Cardiac muscle cell (in vitro differentiated cells and primary cell): ENCODE results near the gene PIGC. TPM values are rescaled to one million over a fixed set of nuclear protein-coding genes. Genes with fewer than 3 reads are reported as not detected.

Source experiments
- DNase-seq, 2 donors: peaks; one replicate each; pipeline versions ENCODE4 v3.0.0 to v3.0.0-alpha.2; 2010 to 2017; ENCODE audit warnings: low read depth in 1 of 2, low spot score in 1 of 2
- H3K27ac ChIP-seq: fragments of 200-600 bp; sonication (generic); 2 replicates; pipeline ENCODE4 v1.5.1; 2016
- H3K27me3 ChIP-seq: fragments of 200-600 bp; sonication (generic); 2 replicates; pipeline ENCODE4 v1.6.0; 2016; ENCODE audit warnings: control low read depth
- H3K36me3 ChIP-seq: fragments of 200-600 bp; sonication (generic); 2 replicates; pipeline ENCODE4 v1.5.1; 2016; ENCODE audit warnings: control low read depth
- H3K4me1 ChIP-seq: fragments of 200-600 bp; sonication (generic); 2 replicates; pipeline ENCODE4 v1.8.1; 2017; ENCODE audit warnings: low read depth, mild to moderate bottlenecking, mixed run types
- H3K4me3 ChIP-seq: fragments of 200-600 bp; sonication (generic); 2 replicates; pipeline ENCODE4 v1.5.1; 2016; ENCODE audit warnings: mild to moderate bottlenecking
- H3K9me3 ChIP-seq: fragments of 200-600 bp; sonication (generic); 2 replicates; pipeline ENCODE4 v1.5.1; 2017; ENCODE audit warnings: low read depth, mild to moderate bottlenecking, control low read depth
- CTCF ChIP-seq: IDR thresholded peaks from 2 replicates; pipeline ENCODE4 v1.5.1; 2012; ENCODE audit warnings: low read depth, mild to moderate bottlenecking, low read length
- polyA plus RNA-seq: library from polyadenylated mRNA; unstranded; fragments of >200 nt; fragmentation: Nextera tagmentation; extraction: Ambion mirVana; gene quantifications from 2 replicates; pipeline ENCODE4 v1.2.1, GENCODE V29; 2016
- total RNA-seq: library from RNA; depleted of rRNA; stranded (reverse); fragments of >200 nt; gene quantifications from 2 replicates; pipeline ENCODE4 v1.2.3, GENCODE V29; 2016

PIGC gene
- total and polyA plus RNA-seq, 2 experiments from 2014 or later: 10.9 to 35.1 TPM

- DNase-seq: no peak
- TF ChIP-seq CTCF: no peak
- no peaks in the 10 kb centered on the region for H3K4me1 ChIP-seq
- H3K36me3 ChIP-seq: no peaks in the 10 kb centered on the region
- no peaks in the 10 kb centered on the region for H3K27me3 ChIP-seq
- no peak overlapping the region for H3K27ac ChIP-seq
- H3K4me3 ChIP-seq: no peak overlapping the region
- no peaks in the 10 kb centered on the region for H3K9me3 ChIP-seq
Observed at GRCh38 chr1:172423336-172423735, 20.5 kb downstream of the PIGC start.

GRCh38 chr1:172421974-172422604 lies 21.8 kb downstream of the PIGC start:
- Histone ChIP-seq H3K9me3 (no peaks in the 10 kb centered on the region), H3K36me3 (no peaks in the 10 kb centered on the region), H3K4me3 (no peak overlapping the region), H3K4me1 (no peaks in the 10 kb centered on the region), H3K27me3 (no peaks in the 10 kb centered on the region), H3K27ac (no peak overlapping the region)
- no peak for TF ChIP-seq CTCF
- peak in 1 of 2 donors; percentile 33 for DNase-seq

GRCh38 chr1:172420385-172420784 lies 23.5 kb downstream of the PIGC start, which contains the start of gene C1orf105:
Gene C1orf105, plus strand, starts transcription at chr1:172420685. Its CDS starts 201 bp downstream, at chr1:172420886.
- H3K9me3 ChIP-seq: no peaks in the 10 kb centered on the region
- no peak within 1 kb of the TSS for H3K4me3 ChIP-seq
- no peak for DNase-seq
- no peaks in the 10 kb centered on the region for H3K27me3 ChIP-seq
- TF ChIP-seq CTCF: no peak
- no peak within 1 kb of the TSS for H3K27ac ChIP-seq
- no peaks in the 10 kb centered on the region for H3K4me1 ChIP-seq
- H3K36me3 ChIP-seq: no peaks in the 10 kb centered on the region

GRCh38 chr1:172417557-172417956 lies 26.3 kb downstream of the PIGC start:
- Histone ChIP-seq H3K27ac (no peak overlapping the region), H3K27me3 (no peaks in the 10 kb centered on the region)
- no peak for DNase-seq

GRCh38 chr1:172416496-172417035 lies 27.3 kb downstream of the PIGC start:
- no peak for TF ChIP-seq CTCF
- no peaks in the 10 kb centered on the region for H3K36me3 ChIP-seq
- H3K4me3 ChIP-seq: no peak overlapping the region
- DNase-seq: no peak
- no peaks in the 10 kb centered on the region for H3K4me1 ChIP-seq
- no peaks in the 10 kb centered on the region for H3K27me3 ChIP-seq
- H3K9me3 ChIP-seq: no peaks in the 10 kb centered on the region
- no peak overlapping the region for H3K27ac ChIP-seq

More at GRCh38 chr1:172417557-172417956, 26.3 kb downstream of the PIGC start:
- H3K9me3 ChIP-seq: no peaks in the 10 kb centered on the region
- TF ChIP-seq CTCF: no peak
- no peaks in the 10 kb centered on the region for H3K4me1 ChIP-seq
- H3K36me3 ChIP-seq: no peaks in the 10 kb centered on the region
- no peak overlapping the region for H3K4me3 ChIP-seq
